ENCODE results near the gene SMURF1.
"Not testable (repeated sequence)": the region's sequence is repeated elsewhere in the genome, so short reads cannot be mapped to it uniquely, and the experiment has no call there.

Gene SMURF1

DNA sequence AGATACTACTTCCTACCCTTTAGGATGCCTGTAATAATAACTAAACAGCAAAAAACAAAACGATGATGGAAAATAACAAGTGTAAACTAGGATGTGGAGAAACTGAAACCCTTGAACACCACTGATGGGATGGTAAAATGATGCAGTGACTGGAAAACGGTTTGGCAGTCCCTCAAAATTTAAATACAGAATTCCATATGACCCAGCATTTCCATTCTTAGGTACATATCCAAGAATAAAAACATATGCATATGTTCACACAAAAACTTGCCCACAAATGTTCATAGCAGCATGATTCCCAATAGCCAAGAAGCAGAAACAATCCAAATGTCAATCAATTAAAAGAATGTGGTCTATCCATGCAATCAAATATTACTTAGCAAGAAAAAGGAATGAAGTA is 25.8 kb downstream of the SMURF1 start:
- DNase-seq: no peak

DNA sequence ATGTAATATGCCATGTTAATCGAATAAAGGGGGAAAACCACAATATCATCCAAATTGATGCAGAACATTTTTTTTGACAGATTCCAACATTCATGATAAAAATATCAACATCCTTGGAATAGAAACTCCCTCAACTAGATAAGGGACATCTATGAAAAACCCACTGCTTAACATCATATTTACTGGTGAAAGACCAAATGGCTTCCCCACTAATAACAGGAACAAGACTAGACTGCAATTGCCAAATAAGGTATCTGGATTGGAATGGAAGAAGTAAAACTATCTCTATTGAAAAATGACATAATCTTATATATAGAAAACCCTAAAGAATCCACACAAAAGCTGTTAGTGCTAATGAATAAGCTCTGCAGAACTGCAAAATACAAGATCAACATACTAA is 27.8 kb downstream of the SMURF1 start:
- DNase-seq: no peak

DNA sequence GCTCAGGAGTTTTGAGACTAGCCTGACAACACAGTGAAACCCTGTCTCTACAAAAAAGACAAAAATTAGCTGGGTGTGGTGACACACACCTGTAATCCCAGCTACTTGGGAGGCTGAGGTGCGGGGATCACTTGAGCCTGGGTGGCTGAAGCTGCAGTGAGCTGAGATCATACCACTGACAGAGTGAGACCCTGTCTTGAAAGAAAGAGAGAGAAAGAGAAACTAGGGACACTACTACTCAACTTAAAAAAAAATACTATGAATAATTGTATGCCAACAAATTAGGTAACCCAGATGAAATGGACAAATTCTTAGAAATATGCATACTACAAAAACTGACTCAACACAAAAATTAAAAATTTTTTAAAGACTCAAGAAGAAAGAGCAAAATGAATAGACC is 28.5 kb downstream of the SMURF1 start:
- DNase-seq: no peak

DNA sequence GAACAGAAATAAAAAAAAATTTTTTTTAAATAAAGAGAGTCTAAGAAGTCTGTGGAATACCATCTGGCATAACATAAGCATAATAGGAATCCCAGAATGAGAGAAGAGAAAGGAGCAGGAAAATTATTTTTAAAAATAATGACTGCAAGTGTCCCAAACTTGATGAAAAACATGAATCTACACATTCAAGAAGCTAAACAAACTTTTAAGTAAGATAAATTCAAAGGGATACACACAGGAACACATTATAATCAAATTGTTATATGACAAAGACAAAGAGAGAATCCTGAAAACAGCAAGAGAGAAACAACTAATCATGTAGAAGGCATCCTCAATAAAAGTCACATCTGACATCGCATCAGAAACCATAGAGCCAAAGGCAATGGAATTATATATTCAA is 30.9 kb downstream of the SMURF1 start:
- no peak for DNase-seq

DNA sequence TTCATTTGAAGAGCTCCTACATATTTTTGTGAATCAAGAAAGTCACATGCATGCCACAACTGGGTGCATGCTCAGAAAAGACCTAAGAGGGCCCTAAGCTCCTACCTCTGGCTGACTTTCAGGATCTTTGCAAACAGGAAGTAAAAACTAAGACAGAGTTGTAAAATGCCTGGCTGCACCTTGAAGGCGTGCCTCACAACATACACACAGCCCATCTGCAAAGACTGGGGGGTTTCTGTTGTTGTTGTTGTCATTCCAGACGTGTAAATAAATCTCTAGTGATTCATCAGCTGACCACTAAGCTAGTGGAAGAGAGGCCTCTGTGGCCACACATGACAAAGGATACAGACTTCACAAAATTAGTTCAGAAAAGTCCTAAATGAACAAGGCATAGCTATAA is 31.8 kb downstream of the SMURF1 start:
- DNase-seq: no peak

DNA sequence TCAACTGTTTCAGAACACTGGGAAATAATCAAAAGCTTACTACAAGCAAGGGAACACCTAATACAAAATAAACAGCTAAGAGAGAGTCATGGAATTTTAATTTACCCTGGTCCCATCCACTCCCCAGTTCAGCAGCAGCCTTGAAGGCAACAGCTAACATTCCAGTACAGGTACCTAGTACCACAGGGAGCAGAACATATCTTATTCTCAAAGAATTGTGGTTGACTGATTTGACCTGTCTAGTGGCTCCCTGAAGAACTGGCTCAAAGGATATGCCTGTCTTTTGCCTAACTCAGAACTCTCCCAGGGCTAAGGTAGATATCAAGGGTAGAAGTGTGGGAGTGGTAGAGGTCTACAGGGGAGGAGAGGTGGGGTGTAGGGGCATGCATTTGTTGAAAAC is 32.3 kb downstream of the SMURF1 start:
- DNase-seq: no peak

DNA sequence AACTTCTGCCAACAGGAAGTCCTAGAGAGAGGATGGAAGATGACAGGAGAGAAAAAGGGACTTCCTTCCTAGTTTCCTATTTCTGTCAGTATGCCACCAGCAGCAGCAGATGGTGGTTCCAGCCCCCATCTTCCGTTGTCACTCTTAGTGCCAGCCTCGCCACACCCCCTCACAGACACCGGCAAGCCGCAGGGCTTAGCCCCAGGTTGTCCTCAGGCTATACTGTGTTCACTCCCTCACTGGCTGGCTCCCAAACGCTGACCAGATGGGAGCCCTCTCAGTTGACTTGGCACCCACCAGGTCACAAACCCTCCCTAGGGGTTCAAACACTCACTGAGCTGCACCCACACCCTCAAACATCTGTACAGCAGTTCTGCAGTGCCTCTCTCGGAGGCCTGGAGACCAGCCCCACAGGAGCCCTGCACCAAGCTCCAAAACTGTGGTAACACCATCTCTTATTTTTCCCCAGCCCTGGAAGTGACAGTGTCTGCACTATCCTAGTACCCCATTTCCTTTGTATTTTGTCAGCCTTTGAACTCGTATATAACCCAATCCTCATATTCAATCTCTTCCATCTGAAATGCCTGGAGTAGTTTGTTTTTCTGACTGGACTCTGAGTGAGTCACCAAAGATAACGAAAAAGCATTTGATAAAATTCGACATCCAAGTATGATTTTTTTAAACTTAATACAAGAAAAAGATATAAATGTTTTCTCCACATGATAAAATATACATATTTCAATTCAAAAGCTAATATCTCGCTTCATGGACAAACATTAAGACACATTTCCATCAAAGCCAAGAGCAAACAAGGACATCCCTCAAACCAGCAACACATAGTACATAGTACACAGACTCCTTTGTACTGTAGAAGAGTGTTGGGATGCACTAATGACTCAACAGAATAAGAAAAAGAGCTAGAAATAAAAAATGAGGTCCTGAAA is 34.5 kb downstream of the SMURF1 start:
- DNase-seq: no peak

DNA sequence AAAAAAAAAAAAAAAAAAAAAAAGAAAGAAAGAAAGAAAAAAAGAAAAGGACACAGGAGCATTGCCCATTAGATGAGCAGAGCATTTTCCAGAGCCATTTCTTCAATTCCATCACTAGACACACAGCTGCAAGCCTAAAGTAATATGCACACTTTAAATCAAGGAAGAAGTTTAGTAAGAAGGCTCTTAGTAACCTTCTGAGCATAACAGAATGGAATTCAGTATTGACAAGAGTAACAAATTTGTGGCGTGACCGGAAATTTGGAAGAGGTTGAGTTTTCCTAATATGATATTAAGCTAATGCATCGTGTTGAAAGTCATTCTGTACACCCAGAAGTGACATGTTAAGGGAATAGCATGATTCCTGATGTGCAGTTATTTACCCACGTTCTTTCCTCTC is 35.3 kb downstream of the SMURF1 start:
- DNase-seq: no peak

DNA sequence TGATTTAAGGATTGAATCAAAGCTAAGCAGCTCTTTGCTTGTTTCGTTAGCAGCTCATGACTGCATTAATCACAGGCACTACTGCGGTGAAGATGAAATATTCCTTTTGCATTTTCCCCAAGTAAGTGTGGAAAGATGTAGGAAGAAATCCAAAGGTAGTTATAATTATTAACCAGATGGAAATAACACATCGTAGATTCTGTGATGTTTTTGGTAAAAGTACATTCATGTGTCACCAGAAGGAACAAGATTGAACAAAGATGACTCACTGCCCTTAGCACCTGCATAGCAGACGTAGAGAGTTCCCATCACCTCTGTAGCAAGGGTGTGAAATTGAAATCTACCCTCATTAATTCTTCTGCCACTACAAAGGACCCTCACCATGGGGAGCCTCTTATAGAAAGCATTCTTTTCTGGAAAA is 37.1 kb downstream of the SMURF1 start:
- DNase-seq: no peak

DNA sequence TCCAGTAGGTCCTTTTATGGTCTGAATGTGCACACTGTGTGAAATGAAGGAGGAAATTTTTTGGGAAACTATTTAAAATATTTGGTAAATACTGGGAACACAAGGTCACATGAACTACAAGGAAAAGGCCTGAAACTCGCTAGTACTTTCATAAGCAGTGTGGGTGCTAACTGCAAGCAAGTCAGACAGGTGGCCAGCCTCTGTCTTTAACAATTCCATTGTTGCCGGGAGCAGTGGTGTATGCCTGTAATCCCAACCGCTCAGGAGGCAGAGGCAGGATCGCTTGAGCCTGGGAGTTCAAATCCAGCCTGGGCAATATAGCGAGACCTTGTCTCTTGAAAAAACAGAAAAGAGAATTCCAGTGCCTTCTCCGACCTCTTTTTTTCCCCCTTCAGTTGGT is 37.5 kb downstream of the SMURF1 start:
- no peak for DNase-seq

DNA sequence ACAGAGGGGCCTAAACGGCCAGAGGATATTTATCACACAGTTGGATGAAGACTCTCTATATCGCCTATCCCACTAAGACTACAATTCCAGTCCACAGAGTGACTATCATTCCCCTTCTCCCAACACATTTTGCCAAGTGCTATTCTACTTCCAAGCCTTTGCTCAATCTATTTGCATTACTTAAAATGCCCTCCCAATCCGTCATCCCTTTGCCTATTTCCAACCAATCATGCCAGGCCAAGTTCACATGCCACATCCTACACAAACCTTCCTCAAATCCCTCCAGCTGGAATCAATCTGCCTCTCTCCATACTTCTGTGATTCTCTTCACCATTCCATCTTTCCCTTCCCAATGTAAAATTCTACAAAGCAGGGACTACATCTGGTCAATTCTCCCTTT is 38.2 kb downstream of the SMURF1 start:
- no peak for DNase-seq

DNA sequence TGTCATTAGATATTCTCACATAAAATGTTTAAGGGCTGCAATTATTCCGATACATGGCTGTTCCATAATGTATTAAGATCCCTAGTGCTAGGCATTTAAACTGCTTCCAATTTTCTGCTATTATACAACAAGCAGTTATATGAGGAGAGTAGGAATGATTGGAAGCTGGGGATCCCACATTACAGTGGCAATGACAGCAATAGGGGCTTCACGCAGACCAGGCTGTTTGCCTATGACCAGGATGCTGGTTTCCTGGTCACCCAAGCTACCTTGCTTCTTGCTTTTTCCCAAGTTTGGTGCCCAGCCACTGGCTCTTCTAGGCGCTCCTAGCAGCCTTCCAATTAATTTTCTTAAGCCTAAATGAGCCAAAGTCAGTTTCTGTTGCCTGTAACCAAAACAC is 39.3 kb downstream of the SMURF1 start:
- DNase-seq: no peak

DNA sequence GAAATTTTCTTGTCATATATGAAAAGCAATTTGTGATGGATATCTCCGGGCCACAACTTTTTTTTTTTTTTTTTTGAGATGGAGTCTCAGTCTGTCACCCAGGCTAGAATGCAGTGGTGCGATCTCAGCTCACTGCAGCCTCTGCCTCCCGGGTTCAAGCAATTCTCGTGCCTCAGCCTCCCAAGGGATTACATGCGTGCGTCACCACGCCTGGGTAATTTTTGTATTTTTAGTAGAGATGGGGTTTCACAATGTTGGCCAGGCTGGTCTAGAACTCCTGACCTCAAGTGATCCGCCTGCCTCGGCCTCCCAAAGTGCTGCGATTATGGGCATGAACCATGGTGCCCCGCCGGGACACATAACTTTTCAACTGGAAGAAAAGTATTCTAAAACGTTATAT is 40.1 kb downstream of the SMURF1 start:
- not testable (repeated sequence) for DNase-seq

DNA sequence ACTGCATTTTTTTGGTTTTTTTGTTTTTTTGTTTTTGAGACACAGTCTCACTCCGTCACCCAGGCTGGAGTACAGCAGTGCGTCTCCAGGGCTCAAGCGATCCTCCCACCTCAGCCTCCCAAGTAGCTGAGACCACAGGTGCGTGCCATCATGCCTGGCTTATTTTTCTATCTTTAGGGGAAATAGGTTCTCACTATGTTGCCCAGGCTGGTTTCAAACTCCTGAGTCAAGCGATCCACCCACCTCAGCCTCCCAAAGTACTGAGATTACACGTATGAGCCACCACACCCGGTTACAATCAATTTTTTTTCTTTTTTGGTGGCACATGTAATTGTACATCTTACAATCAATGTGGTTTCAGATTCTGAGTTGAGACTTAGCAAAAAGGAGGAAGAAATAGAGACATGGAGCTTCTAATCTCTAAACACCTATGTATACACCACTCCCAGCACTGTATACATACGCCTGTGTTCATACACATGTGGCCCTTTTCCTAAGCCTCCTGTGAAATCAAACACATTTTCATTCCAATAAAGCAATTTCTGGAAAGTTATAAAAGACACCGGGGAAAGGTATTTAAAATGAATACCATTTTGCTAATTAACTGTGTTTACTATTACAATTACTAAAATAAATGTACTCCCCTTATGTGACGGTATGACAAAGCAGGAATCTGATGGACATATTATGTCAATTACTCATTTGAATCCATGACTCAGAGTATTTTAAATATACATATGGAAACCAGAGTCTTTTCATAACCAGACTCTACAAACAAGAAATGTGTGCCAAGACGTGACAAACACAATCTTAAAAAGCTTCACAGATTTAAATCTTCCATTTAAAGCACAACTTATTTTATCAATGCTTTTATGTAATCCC is 40.9 kb downstream of the SMURF1 start:
- DNase-seq: no peak

DNA sequence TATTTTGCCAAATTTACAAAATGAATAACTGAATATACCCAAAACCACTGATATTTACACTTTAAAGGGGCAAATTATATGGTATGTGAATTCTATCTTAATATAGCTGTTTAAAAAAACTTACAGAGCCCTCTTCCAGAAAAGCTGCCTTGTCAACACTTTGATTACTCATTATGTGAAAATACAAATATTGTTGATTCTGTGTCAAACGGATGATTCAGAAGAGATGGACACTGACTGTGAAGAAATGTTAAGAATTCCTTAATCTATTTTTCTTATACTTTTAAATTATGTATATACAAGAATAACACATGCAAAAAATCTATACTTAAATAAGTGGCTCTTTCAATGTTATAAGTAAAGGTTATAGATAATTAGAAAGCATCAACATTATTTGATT is 41.5 kb downstream of the SMURF1 start:
- no peak for DNase-seq

DNA sequence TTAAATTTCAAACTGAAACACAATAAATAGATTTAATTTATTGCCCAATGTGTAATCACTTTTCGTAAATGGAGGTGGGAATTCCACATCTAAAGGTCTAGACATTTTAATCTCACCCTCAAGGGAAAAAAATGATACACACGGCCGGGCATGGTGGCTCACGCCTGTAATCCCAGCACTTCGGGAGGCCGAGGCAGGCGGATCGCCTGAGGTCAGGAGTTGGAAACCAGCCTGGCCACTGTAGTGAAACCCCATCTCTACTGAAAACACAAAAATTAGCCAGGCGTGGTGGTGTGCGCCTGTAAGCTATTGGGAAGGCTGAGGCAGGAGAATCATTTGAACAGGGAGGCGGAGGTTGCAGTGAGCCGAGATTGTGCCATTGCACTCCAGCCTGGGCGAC is 42.4 kb downstream of the SMURF1 start:
- not testable (repeated sequence) for DNase-seq

DNA sequence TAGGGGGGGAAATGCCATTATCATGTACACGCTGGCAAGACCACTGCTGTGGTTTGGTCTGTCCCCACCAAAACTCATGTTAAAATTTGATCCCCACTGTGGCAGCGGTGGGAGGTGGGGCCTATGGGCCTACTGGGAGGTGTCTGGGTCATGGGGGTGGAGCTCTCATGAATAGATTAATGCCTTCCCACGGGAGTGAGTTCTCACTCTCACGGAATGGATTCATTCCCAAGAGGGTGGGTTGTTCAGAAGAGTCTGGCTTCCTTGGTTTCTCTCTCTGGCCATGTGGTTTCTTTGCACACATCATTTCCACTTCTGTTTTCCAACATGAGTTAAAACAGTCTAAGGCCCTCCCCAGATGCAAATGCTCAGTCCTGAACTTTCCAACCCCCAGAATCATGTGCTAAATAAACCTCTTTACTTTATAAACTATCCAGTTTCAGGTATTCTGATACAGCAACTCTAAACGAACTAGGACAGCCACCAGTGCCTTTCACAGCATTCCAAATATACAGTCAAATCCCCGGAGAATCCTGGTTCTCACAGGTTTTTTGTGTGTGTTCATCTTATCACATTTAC is 44.3 kb downstream of the SMURF1 start:
- no peak for DNase-seq

DNA sequence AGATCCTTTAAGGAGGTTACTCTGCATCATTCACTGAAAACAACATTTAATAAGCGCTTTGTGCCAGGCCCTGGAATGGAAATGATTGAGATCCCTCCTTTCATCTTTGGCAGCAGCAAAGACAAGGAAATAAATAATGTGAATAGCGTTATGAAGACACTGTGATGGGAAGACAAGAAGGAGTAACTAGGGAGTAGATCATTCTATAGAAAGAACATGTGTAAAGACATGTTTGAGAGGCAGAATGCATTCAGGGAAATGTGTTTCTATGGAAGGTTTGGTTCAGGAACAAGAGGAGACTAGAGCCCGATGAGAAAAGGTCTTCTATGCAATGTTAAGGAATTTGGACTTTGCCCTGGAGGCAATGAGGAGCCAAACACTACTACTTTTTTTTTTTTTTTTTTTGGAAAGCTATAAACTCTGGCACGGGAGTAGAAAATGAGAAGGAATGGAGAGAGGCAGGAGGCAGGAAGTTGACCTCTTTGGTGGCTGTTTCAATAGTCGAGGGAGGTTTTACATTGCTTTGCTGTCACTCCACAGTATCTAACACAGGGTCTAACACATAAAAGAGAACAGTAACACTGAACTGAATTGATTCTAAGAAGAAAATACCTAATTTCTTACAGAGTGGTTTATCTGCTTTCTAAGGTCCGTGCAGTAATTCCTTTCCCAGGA is 44.9 kb downstream of the SMURF1 start:
- DNase-seq: no peak

DNA sequence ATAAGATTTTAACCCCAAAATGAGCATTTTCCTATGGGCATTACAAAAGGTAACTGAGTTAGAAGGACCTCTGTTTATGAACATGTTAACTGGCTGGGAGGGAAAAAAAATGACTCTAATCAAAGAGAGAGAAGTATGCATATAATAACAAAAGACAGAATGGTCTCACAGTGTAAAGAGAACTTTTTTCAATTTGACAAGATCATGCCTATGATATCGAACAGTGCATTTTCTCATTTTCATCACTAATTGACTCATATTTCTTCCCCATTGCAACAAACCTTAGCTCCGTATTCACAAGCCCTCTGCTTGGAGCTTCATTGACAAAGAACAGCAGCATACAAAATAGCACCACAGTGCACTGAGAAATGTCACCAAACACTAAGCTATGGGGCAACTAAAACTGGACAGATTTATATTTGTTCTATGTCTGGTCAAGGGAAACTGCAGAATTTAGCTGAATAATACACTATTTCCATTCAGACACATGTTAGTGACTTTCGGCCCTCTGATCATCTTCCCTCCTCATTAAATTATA is 45.6 kb downstream of the SMURF1 start:
- no peak for DNase-seq

DNA sequence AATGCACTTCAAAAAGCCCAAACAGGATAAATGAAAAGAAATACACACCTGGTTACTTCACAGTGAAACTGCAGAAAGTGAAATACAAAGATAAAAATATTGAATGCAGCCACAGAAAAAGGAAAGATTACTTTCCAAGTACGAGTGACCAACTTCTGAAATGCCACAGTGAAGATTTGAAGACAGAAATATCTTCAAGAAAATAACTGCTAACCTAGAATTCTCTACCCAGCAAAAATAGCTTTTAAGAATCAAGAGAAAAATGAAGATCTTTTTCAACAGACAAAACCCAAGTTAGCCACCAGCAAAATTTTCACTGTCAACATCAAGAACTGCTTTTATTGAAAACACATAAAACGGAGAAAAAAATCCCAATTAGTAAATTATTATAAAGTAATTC is 46.2 kb downstream of the SMURF1 start:
- DNase-seq: no peak

DNA sequence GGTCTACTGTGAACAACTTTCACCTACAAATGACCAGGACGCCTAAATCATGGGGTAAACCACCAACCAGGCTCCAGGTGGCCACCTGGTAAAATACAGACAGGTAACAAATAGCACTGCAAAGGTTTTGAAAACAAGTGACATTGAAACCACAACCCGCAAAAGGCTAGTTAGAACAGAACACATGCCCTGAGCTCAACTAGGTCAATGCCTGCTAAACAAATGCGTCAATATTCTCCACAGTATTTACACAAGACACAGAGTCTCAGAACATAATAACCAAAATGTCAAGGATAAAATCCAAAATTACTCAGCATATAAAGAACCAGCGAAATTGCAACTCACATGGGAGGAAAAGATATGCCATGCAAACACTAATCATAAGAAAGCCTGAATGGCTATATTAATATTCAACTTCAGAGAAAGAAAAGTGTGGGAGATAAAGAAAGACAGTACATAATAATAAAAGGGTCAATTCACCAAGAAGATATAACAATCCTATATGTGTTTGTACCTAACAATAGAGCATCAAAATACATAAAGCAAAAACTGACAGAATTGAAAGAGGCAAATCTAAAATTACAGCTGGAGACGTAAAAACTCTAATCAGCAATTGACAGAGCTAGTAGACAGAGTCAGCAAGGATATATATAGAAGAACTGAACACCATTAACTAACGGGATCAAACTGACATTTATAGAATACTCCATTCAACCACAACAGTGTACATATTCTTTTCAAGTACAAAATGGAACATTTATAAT is 47.6 kb downstream of the SMURF1 start:
- no peak for DNase-seq

DNA sequence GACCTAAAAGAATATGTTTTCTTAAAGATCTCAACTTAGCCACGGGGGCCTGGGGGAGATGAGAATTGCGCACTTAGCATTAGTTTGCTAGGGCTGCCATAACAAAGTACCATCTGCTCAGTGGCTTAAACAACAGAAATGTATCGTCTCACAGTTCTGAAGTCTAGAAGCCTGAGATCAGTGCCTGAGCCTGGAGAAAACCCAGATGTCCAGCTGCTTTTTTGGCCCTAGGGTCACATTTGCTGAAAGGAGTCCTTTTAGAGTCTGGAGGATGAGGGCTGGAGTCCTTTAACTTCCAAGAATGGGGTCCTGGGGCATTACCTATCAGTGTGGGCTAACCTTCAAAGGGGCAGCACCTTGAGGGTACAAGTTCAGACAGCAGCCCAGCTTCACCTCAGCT is 48.2 kb downstream of the SMURF1 start:
- no peak for DNase-seq

All from CD4-positive, alpha-beta T cell treated with Interleukin-10 for 1 hour (primary cell).